ENCODE measurements around the gene TMEM190. TPM values are rescaled to one million over a fixed set of nuclear protein-coding genes. Genes with fewer than 3 reads are reported as not detected.

Gene TMEM190
- total and polyA plus RNA-seq, 10 of the 15 experiments (the other 5 are each of a cell fraction or from before 2014, with no cell fraction given): not detected

- POLR2A ChIA-PET: interaction anchor here (0.8 to 1.6 kb wide), 3 partner anchors 12 to 136 kb away, joined by 3 to 4 read pairs (median 4); no protein-coding TSS in a partner anchor
- peaks cover 14% of the 10 kb centered on the region for H4K20me1 ChIP-seq (ENCODE audit: control insufficient read depth, insufficient read depth)
- H3K27ac ChIP-seq (ENCODE audit: control insufficient read depth, insufficient read depth): no peak overlapping the region
These were observed 13.8 kb downstream of the TMEM190 start for GRCh38 chr19:55390461-55390880.

More at GRCh38 chr19:55390461-55390880, 13.8 kb downstream of the TMEM190 start:
- Histone ChIP-seq H3K36me3 (ENCODE audit: control insufficient read depth in 2 of 2, insufficient read depth in 2 of 2, low read length in 1 of 2) (peaks cover 19 to 23% of the 10 kb centered on the region in 2 experiments; a peak in 3 of 4 replicates), H3K4me1 (ENCODE audit: control insufficient read depth, insufficient read depth, low read length) (peaks cover 16% of the 10 kb centered on the region), H3K9me3 (replicated peaks; ENCODE audit: control insufficient read depth, insufficient read depth, low read length) (no peaks in the 10 kb centered on the region), H3K27me3 (replicated peaks in 1 of 2; ENCODE audit: control insufficient read depth in 2 of 2, insufficient read depth in 2 of 2, low read length in 1 of 2) (no peaks in the 10 kb centered on the region), H3K4me2 (ENCODE audit: control insufficient read depth, insufficient read depth) (no peak overlapping the region), H3K4me3 (no peak overlapping the region), H2AFZ (ENCODE audit: control insufficient read depth, low read depth, low read length) (no peak overlapping the region), H3K79me2 (ENCODE audit: control insufficient read depth, insufficient read depth, low read length) (peaks cover 33% of the 10 kb centered on the region), H3K9ac (ENCODE audit: control insufficient read depth, insufficient read depth, low read length) (no peak overlapping the region)
- intact Hi-C loops (cut with micrococcal nuclease; ENCODE audit: unreplicated experiment): no loop called here
- BruUV-seq (replicated peaks): no TSS peak
- FAIRE-seq: no peak
- 65% methylated on average over 7 of the region's 7 CpGs for WGBS (ENCODE audit: insufficient coverage, insufficient replicate concordance, low lambda C conversion rate, missing lambda C conversion rate)
- SMC1A ChIA-PET (ENCODE audit: uncharacterized antibody, unreplicated experiment): interaction anchor here (0.7 kb wide), 1 partner anchor 9 kb away, joined by 3 read pairs; no protein-coding TSS in a partner anchor
- CTCF ChIA-PET: interaction anchor here (1.4 kb wide), 1 partner anchor 89 kb away, joined by 4 read pairs; no protein-coding TSS in a partner anchor
- RAD21 ChIA-PET (ENCODE audit: unreplicated experiment): interaction anchor here (0.9 to 1.2 kb wide), 3 partner anchors 14 to 97 kb away, joined by 3 to 4 read pairs (median 3); no protein-coding TSS in a partner anchor
- TF ChIP-seq CREB1 (IDR thresholded peaks at IDR 0.05; ENCODE audit: low read depth) (no peak), ZBED1 (IDR thresholded peaks at IDR 0.05; ENCODE audit: borderline replicate concordance) (peak; percentile 34), POLR2A (IDR thresholded peaks at IDR 0.05; ENCODE audit: low read depth, low read length) (peak; percentile 28; the same call in 1 of the 2 replicates), POLR2AphosphoS2 (IDR thresholded peaks at IDR 0.05; ENCODE audit: low read depth, low read length) (no peak), RCOR1 (conservative IDR thresholded peaks at IDR 0.05; ENCODE audit: low read depth, low read length) (no peak), BMI1 (IDR thresholded peaks at IDR 0.05; ENCODE audit: borderline replicate concordance) (no peak), PAX8 (IDR thresholded peaks at IDR 0.05) (no peak), FOXK2 (IDR thresholded peaks at IDR 0.05) (no peak), ZNF687 (IDR thresholded peaks at IDR 0.05) (no peak)
- TF ChIP-seq, protein P1, sequence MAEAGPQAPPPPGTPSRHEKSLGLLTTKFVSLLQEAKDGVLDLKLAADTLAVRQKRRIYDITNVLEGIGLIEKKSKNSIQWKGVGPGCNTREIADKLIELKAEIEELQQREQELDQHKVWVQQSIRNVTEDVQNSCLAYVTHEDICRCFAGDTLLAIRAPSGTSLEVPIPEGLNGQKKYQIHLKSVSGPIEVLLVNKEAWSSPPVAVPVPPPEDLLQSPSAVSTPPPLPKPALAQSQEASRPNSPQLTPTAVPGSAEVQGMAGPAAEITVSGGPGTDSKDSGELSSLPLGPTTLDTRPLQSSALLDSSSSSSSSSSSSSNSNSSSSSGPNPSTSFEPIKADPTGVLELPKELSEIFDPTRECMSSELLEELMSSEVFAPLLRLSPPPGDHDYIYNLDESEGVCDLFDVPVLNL (IDR thresholded peaks at IDR 0.05; ENCODE audit: low read depth, low read length): no peak
- ATAC-seq: no peak
- DNase-seq (ENCODE audit: low read depth, low spot score): no peak
- in situ Hi-C loops (cut with MboI): no loop called here

Measured in GM12878 (cell line).